HUES48 (cell line): ENCODE results near the gene PLEKHA4.

Experiments
- H3K27ac ChIP-seq: one replicate; pipeline ENCODE4 v1.7.0; 2013; ENCODE audit warnings: low read depth, low read length, inconsistent platforms
- H3K27me3 ChIP-seq: 2 replicates; pipeline ENCODE4 v1.6.1; 2013; ENCODE audit warnings: mild to moderate bottlenecking, low read length; ENCODE audit not compliant: control insufficient read depth, insufficient read depth
- H3K36me3 ChIP-seq: 2 replicates; pipeline ENCODE4 v1.6.1; 2013; ENCODE audit warnings: low read length; ENCODE audit not compliant: control insufficient read depth, insufficient read depth
- H3K4me1 ChIP-seq: 2 replicates; pipeline ENCODE4 v1.6.1; 2013; ENCODE audit warnings: mild to moderate bottlenecking, low read length; ENCODE audit not compliant: control insufficient read depth, insufficient read depth
- H3K4me3 ChIP-seq: 2 replicates; pipeline ENCODE4 v1.5.1; 2013; ENCODE audit warnings: mild to moderate bottlenecking, low read depth, low read length
- H3K9ac ChIP-seq: 2 replicates; pipeline ENCODE4 v1.6.1; 2013; ENCODE audit warnings: mild to moderate bottlenecking, low read depth, low read length, moderate library complexity
- H3K9me3 ChIP-seq: 2 replicates; pipeline ENCODE4 v1.6.1; 2013; ENCODE audit warnings: low read length; ENCODE audit not compliant: control insufficient read depth, insufficient read depth

The PLEKHA4 gene

GRCh38 chr19:48841047-48841446 is 27.4 kb downstream of the PLEKHA4 start:
- Histone ChIP-seq H3K36me3 (peaks cover 6% of the 10 kb centered on the region), H3K27ac (no peak overlapping the region), H3K9me3 (no peaks in the 10 kb centered on the region), H3K4me1 (no peaks in the 10 kb centered on the region), H3K9ac (no peak overlapping the region), H3K4me3 (no peak overlapping the region), H3K27me3 (no peaks in the 10 kb centered on the region)

GRCh38 chr19:48837687-48838086 is 30.7 kb downstream of the PLEKHA4 start:
- no peaks in the 10 kb centered on the region for H3K36me3 ChIP-seq
- H3K27me3 ChIP-seq, result no peaks in the 10 kb centered on the region
- no peaks in the 10 kb centered on the region for H3K4me1 ChIP-seq
- no peak overlapping the region for H3K27ac ChIP-seq
- no peak overlapping the region for H3K9ac ChIP-seq
- no peaks in the 10 kb centered on the region for H3K9me3 ChIP-seq
- H3K4me3 ChIP-seq, result peak overlapping the region; percentile 64

GRCh38 chr19:48837051-48837524 is 31.3 kb downstream of the PLEKHA4 start:
- Histone ChIP-seq H3K9ac (no peak overlapping the region), H3K4me1 (no peaks in the 10 kb centered on the region), H3K4me3 (peak overlapping the region; percentile 64), H3K9me3 (no peaks in the 10 kb centered on the region), H3K27ac (peak overlapping the region; percentile 90), H3K36me3 (no peaks in the 10 kb centered on the region), H3K27me3 (no peaks in the 10 kb centered on the region)

- Histone ChIP-seq H3K27ac (peak within 1 kb of the TSS; percentile 90), H3K9me3 (no peaks in the 10 kb centered on the region), H3K4me3 (peak within 1 kb of the TSS; percentile 64), H3K27me3 (no peaks in the 10 kb centered on the region), H3K9ac (peak within 1 kb of the TSS; percentile 38; the same call in 1 of the 2 replicates), H3K4me1 (no peaks in the 10 kb centered on the region), H3K36me3 (no peaks in the 10 kb centered on the region)
Measured at GRCh38 chr19:48836089-48837017, 32.1 kb downstream of the PLEKHA4 start, which contains the start of gene HSD17B14. Gene HSD17B14, minus strand, starts transcription at chr19:48836491. Its CDS starts 80 bp downstream, at chr19:48836411.

DNA sequence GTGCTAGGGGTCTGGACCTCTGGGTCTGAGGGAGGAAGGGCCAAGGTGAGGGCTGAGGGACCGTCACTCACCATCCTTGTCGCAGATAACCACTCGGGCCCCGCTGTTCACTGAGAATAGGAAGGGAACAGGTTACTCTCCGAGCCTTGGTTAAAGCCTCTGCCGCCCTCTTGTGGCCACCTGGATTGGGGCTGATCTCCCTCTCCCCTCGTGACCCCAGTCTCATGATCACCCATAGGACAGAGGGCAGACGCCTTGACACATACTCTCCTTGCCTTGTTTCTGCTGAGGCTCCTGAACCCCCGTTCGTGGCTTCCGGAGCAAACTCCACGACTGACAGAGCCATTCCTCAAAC is 32.7 kb downstream of the PLEKHA4 start:
- no peaks in the 10 kb centered on the region for H3K9me3 ChIP-seq
- H3K36me3 ChIP-seq, result peaks cover 4% of the 10 kb centered on the region
- no peaks in the 10 kb centered on the region for H3K4me1 ChIP-seq
- peak overlapping the region; percentile 90 for H3K27ac ChIP-seq
- H3K27me3 ChIP-seq, result no peaks in the 10 kb centered on the region
- H3K4me3 ChIP-seq, result peak overlapping the region; percentile 64
- peak overlapping the region; percentile 38; the same call in 1 of the 2 replicates for H3K9ac ChIP-seq

DNA sequence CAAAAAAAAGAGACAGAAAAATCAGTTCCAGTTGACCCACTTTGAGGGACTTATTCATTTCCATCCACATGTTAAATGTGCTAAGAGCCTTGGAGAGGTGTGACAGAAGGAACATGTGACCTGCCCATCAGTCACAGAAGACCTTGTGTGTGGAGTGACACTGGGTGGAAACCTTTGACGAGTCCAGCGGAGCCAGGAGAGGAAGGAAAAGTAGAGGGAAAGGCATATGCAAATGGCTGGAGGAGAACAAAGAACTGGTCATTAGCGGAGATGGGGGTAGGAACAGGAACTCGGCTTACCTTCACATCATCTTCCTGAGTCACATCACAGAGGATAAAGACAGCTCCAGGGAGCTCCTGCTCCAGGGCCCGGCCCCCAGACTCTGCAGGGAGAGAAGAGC is 34.4 kb downstream of the PLEKHA4 start:
- Histone ChIP-seq H3K27ac (no peak overlapping the region), H3K9ac (no peak overlapping the region), H3K9me3 (no peaks in the 10 kb centered on the region), H3K4me1 (no peaks in the 10 kb centered on the region), H3K4me3 (no peak overlapping the region), H3K27me3 (no peaks in the 10 kb centered on the region), H3K36me3 (peaks cover 4% of the 10 kb centered on the region)

- H3K4me3 ChIP-seq, result no peak overlapping the region
- no peaks in the 10 kb centered on the region for H3K4me1 ChIP-seq
- no peak overlapping the region for H3K9ac ChIP-seq
- peaks cover 4% of the 10 kb centered on the region for H3K36me3 ChIP-seq
- H3K27ac ChIP-seq, result no peak overlapping the region
- no peaks in the 10 kb centered on the region for H3K9me3 ChIP-seq
- no peaks in the 10 kb centered on the region for H3K27me3 ChIP-seq
Measured at GRCh38 chr19:48833049-48833448, 35.4 kb downstream of the PLEKHA4 start.

DNA sequence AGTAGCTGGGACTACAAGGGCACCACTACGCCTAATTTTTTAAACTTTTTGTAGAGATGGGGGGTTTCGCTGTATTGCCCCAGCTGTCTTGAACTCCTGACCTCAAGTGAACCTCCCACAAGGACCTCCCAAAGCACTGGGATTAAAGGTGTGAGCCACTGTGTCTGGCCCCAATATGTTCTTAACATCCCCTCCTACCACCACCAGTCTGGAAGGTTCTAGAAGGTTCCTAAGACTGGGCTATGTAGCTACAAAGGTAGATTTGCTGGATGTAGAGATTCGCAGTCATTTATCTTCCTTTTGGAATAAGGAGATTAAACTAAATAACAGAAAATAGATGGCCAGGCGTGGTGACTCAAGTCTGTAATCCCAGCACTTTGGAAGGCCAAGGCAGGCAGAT is 37.5 kb downstream of the PLEKHA4 start:
- H3K9ac ChIP-seq, result no peak overlapping the region

GRCh38 chr19:48830088-48830487 is 38.3 kb downstream of the PLEKHA4 start:
- H3K27ac ChIP-seq, result no peak overlapping the region
- no peaks in the 10 kb centered on the region for H3K4me1 ChIP-seq
- H3K9ac ChIP-seq, result no peak overlapping the region
- H3K27me3 ChIP-seq, result no peaks in the 10 kb centered on the region
- H3K4me3 ChIP-seq, result no peak overlapping the region
- no peaks in the 10 kb centered on the region for H3K9me3 ChIP-seq
- peaks cover 4% of the 10 kb centered on the region for H3K36me3 ChIP-seq

More for the DNA sequence above, 37.5 kb downstream of the PLEKHA4 start:
- Histone ChIP-seq H3K27ac (no peak overlapping the region), H3K4me1 (no peaks in the 10 kb centered on the region), H3K27me3 (no peaks in the 10 kb centered on the region), H3K9me3 (no peaks in the 10 kb centered on the region), H3K4me3 (no peak overlapping the region), H3K36me3 (peaks cover 4% of the 10 kb centered on the region)

DNA sequence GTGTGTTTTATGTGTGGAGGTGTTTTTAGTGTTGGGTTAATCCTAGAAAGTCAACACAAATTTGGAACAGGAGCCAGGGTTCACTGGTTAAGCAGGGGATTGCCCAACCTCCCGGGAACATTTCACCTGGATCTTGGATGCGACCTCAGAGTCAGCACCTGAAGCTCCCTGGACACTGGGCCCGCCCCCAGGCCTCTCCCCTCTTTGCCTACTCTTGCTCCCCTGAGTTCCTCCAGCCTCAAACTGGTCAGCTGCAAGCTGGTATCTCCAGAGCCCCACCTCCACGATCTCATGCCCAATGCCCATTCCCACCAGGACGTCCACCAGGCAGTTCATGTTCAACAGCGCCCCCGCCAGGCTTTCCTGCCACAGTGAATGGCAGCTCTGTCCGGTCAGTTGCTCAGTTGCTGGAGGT is 41.8 kb downstream of the PLEKHA4 start:
- Histone ChIP-seq H3K4me3 (no peak overlapping the region), H3K4me1 (no peaks in the 10 kb centered on the region), H3K9me3 (no peaks in the 10 kb centered on the region), H3K27ac (no peak overlapping the region), H3K9ac (no peak overlapping the region), H3K27me3 (no peaks in the 10 kb centered on the region), H3K36me3 (peaks cover 9% of the 10 kb centered on the region)

DNA sequence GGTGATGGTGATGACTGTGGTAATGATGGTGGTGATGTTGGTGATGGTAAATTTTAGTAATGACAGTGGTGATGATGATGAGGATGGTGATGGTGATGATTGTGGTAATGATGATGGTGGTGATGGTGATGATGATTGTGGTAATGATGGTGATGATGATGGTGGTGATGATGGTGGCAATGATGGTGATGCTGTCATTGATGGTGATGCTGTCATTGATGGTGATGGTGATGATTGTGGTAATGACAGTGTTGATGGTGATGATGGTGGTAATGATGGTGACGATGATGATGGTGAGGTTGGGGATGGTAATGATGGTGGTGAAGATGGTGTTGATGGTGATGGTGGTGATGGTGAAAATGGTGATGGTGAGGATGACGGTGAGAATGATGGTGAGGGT is 45.9 kb downstream of the PLEKHA4 start:
- H3K27ac ChIP-seq, result no peak overlapping the region
- no peak overlapping the region for H3K4me3 ChIP-seq
- H3K4me1 ChIP-seq, result no peaks in the 10 kb centered on the region
- H3K9me3 ChIP-seq, result no peaks in the 10 kb centered on the region
- 0 out of 2 replicates have a peak, but pooled peaks cover 5% of the 10 kb centered on the region for H3K36me3 ChIP-seq
- H3K27me3 ChIP-seq, result no peaks in the 10 kb centered on the region
- no peak overlapping the region for H3K9ac ChIP-seq
